Lower leg skin (tissue), 3 donors: ENCODE results near the gene DBP.

ENCODE experiments used
- POLR2A ChIP-seq, 2 donors: fragments of 450-650 bp; IDR thresholded peaks; one replicate each; pipeline ENCODE4 v1.6.1; 2016 to 2017; ENCODE audit warnings: antibody characterized with exemption in 2 of 2, mild to moderate bottlenecking in 1 of 2, moderate library complexity in 1 of 2
- TF ChIP-seq, protein P1 (sequence below), 3 donors: fragments of 450-650 bp; IDR thresholded peaks; one replicate each; pipeline ENCODE4 v1.5.1; 2016; ENCODE audit warnings: antibody characterized with exemption in 3 of 3, mild to moderate bottlenecking in 3 of 3, moderate library complexity in 2 of 3

DNA sequence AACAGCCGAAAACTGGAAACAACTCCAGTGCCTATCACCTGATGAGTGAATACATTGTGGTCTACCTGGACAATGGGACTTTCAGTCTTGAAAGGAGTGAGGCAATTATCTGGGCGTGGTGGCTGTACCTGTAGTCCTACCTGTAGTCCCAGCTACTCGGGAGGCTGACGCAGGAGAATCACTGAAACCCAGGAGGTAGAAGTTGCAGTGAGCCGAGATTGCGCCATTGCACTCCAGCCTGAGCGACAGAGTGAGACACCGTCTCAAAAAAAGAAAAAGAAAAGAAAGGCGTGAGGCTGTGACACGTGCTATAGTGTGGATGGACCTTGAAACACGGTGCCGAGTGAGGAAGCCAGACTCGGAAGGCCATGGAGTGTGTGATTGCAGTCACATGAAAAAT, 39.7 kb upstream of the DBP start:
- TF ChIP-seq, protein P1, sequence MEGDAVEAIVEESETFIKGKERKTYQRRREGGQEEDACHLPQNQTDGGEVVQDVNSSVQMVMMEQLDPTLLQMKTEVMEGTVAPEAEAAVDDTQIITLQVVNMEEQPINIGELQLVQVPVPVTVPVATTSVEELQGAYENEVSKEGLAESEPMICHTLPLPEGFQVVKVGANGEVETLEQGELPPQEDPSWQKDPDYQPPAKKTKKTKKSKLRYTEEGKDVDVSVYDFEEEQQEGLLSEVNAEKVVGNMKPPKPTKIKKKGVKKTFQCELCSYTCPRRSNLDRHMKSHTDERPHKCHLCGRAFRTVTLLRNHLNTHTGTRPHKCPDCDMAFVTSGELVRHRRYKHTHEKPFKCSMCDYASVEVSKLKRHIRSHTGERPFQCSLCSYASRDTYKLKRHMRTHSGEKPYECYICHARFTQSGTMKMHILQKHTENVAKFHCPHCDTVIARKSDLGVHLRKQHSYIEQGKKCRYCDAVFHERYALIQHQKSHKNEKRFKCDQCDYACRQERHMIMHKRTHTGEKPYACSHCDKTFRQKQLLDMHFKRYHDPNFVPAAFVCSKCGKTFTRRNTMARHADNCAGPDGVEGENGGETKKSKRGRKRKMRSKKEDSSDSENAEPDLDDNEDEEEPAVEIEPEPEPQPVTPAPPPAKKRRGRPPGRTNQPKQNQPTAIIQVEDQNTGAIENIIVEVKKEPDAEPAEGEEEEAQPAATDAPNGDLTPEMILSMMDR (IDR thresholded peaks at IDR 0.05) = no peak
- no peak for TF ChIP-seq POLR2A (IDR thresholded peaks at IDR 0.05)
